Stomach (tissue), 4 donors: ENCODE data around the gene PPM1F.

Source experiments
- CTCF ChIP-seq, 7 experiments: fragments of 450-650 bp in 4 of 7; fragments of 200-600 bp in 3 of 7; sonication (generic) in 3 of 7; IDR thresholded peaks; one replicate each; pipeline ENCODE4 v1.5.1; 2016 to 2019; ENCODE audit warnings: antibody characterized with exemption in 7 of 7, control low read depth in 2 of 7, mild to moderate bottlenecking in 1 of 7
- EP300 ChIP-seq: sonication (generic); formaldehyde crosslinking; IDR thresholded peaks from one replicate; pipeline ENCODE4 v1.6.1; 2017; ENCODE audit warnings: antibody characterized with exemption
- POLR2A ChIP-seq, 4 donors: fragments of 450-650 bp; IDR thresholded peaks; one replicate each; pipeline ENCODE4 v1.6.1; 2016; ENCODE audit warnings: antibody characterized with exemption in 4 of 4, control low read depth in 2 of 4, mild to moderate bottlenecking in 1 of 4, moderate library complexity in 1 of 4

- TF ChIP-seq CTCF (IDR thresholded peaks at IDR 0.05) (no peak), POLR2A (IDR thresholded peaks at IDR 0.05) (no peak), EP300 (no peak)
These were observed 31.4 kb downstream of the PPM1F start for GRCh38 chr22:21921184-21921721.
